ENCODE data around the gene LRRC27.
"Not testable (repeated sequence)": the region's sequence is repeated elsewhere in the genome, so short reads cannot be mapped to it uniquely, and the experiment has no call there.

The LRRC27 gene

DNA sequence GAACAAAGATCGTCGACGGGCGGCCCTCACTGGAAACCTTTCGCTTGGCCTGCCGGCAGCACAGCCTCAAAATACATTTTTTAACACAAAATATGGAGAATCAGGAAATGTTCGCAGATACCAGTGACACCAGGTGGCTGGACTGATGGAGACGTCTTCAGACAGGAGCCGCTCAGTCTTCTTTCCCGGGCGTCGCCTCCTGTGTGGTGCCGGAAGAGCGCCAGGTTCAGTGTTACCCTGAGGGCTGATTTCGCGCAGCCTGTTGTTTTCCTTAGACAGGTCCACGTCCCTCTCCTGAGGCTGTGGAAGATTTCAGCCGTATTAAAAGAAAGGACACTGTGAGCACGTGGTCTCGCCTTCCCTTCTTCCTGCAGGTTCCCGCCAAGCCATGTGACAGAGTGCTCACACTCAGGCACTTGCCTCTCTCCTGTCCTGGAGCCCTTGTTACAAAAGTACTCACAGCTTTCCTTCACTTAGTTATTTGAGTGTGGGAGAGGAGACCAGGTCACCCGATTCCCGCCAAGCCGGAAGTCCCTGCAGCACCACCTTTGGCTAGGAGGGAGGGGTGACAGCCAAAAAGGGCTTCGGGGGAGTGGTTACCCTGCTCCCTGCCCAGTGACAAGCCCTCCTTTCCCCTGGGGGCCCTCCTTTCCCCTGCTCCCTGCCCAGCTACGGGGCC lies 43.3 kb downstream of the LRRC27 start:
- no peak for ATAC-seq

DNA sequence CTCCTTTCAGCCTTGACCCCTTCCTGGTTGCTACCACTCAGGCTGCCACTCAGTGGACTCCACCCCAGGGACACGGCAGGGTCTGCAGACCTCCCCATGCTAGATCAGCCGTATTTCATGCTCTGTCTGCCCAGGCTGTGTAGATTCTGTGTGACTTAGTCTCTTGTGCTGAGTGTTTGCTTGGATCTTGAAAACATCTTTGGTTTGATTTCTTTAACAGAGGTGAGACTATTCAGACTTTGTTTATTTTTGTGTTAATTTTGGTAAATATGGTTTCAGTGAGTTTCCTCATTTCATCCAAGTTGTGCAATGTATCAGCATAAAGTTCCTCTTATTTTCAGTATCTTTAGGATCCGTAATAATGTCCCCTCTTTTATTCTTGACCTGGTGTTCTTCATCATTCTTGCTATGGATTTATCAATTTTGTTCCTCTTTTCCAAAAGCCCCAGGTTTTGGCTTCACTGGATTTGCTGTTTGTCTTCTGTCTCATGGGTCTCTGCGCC lies 43.9 kb downstream of the LRRC27 start:
- no peak for ATAC-seq

DNA sequence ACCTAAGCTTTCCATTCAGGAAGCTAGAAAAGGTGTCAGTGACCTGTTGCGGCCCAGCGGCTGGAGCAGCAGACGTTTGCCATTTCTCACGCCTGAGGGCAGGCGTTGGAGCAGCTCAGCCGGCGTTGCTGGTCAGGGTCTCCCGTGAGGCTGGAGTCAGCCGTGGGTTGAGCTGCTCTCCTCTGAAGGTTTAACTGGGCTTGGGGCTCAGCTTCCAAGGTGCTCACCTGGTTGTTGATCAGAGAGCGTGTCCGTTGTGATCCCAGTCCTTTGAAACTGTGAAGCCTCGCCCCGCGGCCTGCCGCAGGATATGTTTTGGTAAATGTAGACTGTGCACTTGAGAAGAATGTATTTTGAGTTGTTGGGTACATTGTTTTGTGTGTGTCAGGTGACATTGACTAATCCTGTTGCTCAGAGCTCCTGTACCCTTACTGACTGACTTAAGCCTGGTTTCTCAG lies 44.4 kb downstream of the LRRC27 start:
- ATAC-seq = no peak

DNA sequence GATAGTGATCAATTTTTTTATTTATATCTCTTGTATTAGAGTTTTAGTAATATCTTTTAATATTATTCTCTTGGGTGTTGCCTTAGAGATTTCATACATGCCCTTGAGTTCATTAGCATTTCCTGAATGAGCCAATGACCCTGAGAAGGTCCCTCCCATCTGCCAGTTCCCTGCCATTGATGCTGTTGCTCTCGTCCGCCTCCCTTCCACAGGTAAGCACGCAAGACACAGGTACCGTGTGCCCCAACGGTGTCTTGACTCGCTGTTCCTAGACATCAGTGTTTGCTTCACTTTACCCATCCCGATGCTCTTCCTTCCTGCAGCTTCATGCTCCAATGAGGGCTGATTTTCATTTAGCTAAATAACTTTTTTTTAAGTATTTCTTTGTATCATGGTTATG lies 45.3 kb downstream of the LRRC27 start:
- ATAC-seq = no peak

DNA sequence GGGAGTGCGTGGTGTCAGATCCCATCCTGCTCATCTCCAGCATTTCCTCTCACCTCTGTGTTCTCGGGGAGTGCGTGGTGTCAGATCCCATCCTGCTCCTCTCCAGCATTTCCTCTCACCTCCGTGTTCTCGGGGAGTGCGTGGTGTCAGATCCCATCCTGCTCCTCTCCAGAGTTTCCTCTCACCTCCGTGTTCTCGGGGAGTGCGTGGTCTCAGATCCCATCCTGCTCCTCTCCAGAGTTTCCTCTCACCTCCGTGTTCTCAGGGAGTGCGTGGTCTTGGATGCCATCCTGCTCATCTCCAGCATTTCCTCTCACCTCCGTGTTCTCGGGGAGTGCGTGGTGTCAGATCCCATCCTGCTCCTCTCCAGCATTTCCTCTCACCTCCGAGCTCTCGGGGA lies 47.0 kb downstream of the LRRC27 start:
- not testable (repeated sequence) for ATAC-seq

DNA sequence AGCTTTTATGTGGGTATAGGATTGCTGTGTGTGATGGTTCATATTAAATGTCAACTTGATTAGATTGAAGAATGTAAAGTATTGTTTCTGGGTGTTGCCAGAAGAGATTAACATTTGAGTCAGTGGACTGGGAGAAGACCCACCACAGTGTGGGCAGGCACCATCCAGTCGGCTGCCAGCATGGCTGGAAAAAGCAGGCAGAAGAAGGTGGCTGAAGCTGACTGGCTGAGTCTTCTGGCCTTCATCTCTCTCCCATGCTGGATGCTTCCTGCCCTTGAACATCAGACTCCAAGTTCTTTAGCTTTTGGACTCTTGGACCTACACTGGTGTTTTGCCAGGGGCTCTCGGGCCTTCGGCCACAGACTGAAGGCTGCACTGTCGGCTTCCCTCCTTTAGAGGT lies 49.0 kb downstream of the LRRC27 start:
- ATAC-seq = not testable (repeated sequence)

DNA sequence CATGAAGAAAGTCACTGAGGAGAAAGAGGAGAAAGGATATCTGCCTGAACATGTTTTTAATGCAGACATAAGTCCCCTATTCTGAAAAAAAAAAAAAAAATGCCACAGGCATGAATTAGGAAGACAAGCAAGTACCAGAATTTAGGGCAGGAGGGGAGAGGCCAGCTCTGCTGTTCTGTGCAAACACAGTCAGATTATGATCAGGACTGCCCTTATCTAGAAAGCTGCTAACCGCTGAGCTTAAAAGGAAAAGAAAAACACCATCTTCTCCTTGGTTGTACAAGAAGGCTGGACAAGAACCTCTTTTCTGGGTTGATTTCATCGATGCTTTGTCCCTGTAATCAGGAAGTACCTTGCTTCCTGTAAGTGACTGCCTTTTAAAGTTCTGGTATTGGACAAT lies 49.7 kb downstream of the LRRC27 start:
- ATAC-seq = no peak

DNA sequence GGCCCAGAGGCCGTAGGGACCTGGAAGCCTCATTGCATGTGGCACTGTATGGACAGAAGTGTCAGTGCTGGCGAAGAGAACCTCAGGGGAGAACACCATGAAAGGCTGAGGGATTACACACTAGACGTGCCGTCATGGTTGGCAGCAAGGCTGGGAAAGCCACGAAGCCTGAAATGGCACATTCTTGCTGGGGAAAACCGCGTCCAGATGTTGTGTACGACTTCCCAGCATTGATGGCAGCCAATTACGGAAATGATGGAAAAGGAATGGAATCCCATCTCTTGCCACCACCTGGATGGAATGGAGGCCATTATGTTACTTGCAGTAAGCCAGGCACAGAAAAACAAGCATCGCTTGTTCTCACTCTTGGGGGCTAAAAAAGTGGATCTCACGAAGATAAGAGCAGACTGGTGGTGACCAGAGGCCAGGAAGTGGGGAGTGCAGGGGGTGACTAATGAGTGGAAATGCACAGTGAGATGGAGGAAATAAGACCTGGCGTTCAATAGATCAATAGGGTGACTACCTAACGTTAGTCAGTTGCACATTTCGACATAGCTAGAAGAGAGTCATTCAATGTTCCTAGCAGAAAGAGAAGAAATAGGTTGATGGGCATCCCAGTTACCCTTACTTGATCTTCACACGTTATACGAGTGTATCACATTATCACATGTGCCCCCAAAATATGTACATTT lies 50.4 kb downstream of the LRRC27 start:
- peak; percentile 7 to 41 for ATAC-seq

DNA sequence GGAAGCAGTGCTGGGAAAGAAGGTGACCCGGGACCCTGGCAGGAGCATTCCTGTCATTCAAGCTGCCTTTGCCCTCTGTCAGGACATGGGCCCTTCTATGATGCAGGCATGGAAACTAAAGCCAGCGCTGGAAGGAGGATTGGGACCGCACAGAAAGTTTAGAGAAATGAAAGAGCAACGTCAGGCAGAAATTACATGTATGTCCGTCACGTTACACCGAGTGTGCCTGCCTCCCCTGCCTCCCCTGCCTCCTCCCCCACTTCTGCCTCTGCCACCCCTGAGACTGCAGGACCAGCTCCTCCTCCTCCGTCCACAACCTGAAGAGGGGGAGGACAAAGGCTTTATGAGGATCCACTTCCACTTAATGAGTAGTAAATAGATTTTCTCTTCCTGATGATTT lies 51.1 kb downstream of the LRRC27 start:
- no peak for ATAC-seq

DNA sequence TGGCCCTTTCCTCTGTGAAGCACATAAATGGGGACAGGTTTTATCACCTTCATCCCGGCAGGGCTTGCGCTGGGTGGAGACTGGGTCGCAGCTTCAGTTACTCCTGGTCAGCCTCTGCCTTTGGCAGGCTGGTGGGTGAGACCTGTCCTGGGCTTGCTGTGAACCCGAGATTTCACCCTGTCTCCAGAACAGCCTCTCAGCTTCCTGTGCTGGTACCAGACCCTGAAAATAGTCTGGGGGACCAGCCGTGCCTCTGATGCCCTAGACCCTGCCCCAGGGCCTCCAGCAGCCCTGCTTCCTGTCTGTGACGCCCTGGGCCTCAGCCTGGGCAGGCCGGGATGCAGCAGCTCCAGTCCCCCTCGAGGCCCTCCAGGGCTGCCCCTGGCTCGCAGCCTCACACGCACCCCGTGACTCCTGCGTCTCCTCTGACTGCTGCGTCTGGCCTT lies 51.8 kb downstream of the LRRC27 start:
- ATAC-seq = no peak

DNA sequence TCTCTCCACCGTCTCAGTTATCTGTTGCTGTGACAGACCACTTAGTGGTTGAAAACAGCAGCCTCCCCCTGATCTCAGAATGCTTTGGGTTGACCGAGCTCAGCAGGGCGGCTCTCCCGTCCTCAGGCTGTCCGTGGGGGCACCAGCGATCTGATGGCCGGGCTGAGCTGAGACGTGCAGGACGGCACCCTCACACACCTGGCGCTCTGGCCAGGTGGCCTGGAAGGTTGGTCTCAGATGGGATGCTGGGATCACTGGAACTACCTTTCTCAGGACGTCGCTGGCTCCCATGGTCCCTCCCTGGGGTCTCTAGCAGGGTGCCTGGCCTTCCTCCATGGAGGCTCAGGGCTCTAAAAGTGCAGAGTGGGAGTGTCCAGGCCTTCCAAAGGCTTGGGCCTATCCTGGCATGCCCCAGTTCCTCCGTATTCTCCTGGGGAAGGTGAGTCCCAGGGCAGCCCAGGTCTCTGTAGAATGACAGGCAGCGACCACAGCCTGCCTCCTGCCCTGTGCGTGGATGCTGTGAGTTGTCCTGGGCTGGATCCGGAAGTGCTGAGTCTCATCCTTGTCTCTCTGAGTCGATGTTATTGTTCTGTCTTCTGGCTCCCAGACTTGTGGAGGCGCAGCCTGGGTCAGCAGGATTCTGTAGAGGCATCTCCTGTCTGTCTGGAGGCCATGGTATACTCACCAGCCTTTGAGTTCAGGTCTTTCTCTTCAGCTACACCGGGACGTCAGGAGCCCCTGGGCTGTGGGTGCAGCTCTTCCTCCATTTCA lies 52.8 kb downstream of the LRRC27 start:
- no peak for ATAC-seq

DNA sequence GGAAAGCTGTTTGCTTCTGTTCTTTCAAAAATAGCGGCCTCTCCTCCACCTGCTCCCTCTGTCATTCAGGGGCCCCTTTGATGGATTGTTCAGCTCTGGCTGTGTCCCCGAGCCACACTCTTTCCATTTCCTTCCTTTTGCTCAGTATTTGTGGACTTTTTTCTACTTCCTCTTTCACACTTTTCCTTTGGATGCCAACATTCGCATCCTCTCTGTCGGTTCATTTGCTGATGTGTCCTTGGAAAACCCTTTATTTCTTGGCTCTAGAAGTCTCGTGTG lies 53.3 kb downstream of the LRRC27 start:
- ATAC-seq = no peak

DNA sequence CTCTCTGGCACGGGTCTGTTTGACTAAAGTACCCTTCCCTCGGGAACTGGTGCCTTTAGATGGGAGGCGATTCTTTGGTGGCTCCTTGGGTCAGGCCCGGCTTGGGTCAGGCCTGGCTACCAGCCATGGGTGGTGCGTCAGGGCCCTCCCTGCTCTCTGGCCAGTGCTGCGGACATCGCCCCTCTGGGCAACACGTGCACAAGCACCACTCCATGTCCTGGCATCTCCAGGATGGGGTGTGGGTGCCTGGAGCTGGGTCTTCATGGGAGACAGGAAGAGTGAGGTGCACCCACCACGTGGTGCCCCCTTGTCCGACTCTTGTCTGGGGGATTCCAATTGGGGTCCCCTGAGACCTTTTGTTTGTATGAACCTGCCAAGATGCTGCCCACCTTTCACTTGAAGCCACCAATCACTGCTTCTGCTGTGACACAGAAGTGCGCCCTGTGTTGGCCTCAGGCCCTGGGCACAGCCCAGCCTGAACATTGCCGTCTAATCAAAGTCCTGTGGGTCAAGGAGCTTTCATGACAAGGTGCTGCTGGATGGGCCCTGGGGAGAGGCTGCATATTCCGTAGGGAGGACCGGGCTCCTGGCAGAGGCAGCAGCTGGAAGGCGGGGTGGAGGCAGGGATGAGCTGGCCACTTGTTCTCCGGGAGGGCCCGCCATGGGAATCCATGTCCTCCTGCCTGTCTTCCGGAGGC lies 53.9 kb downstream of the LRRC27 start:
- ATAC-seq = no peak

DNA sequence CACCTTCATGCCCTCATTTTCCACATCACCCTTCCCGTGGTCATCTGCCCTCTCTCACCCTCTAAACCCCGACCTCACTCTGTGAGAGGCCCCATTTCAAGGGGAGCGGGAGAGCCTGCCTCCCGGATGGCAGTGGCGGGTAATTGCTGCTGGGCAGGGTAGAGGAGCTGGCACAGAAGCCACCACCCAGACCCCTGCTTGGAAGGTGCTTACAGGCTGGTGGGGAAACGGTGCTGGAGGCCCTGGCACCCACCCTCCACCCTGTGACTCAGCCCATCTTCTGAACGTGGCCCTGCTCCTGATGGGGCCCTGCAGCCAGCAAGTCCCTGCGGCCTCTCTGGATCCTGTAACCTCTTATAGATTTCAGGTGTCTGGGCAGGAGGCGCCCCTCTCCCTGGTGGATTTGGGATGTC lies 54.4 kb downstream of the LRRC27 start:
- no peak for ATAC-seq

DNA sequence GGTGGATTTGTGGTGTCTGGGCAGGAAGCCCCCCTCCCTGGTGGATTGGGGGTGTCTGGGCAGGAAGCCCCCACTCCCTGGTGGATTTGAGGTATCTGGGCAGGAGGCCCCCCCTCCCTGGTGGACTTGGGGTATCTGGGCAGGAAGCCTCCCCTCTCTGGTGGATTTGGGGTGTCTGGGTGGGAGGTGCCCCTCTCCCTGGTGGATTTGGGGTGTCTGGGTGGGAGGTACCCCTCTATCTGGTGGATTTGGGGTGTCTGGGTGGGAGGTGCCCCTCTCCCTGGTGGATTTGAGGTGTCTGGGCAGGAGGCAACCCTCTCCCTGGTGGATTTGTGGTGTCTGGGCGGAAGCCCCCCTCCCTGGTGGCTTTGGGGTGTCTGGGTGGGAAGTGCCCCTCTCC lies 54.9 kb downstream of the LRRC27 start:
- not testable (repeated sequence) for ATAC-seq

DNA sequence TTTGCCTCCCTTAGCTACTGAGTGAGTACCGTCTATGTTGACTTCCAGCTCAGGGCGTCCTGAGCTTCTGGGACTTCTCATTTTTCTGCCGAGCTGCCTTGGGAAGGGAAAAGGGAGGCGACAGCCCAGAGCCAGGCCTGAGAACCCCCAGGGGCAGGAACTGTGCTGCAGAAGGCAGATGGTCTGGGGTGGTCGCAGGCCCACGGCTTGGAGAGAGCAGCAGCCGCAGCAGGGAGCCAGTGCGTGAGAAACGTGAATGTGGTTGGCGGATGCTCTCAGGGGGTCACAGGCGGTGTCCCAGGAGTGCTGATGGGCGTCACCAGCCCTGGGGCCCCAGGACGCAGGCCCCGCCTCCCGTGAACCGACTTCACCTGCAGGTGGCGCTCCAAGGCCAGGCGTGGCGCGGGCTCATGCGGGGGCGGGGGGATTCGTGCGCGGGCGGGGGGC lies 55.8 kb downstream of the LRRC27 start:
- peak; percentile 63 to 74 for ATAC-seq

DNA sequence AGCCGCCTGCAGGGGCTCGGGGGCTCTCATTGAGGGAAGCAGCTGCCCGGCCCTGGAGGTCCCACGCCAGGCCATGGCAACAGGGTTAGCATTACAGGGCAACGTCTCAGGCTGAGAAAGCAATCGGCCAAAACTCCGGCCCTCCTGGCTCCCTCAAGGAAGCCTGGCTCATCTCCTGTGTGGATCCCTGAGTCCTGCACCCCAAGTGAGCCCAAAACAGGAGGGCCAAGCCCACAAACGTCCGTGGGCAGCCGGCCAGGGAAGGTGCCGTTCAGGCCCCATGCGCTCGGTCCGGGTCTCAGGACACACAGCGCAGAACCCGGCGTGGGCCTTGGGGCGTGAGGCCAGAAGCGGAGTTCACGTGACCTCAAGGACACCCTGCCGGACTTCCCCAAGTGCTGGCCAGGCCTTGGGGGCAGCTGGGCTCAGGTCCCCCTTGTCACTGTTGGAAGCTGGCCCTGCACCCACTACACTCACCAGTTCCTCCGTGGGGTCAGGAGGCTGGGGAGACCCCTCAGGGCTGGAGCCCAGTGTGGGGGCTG lies 57.0 kb downstream of the LRRC27 start:
- ATAC-seq = no peak

DNA sequence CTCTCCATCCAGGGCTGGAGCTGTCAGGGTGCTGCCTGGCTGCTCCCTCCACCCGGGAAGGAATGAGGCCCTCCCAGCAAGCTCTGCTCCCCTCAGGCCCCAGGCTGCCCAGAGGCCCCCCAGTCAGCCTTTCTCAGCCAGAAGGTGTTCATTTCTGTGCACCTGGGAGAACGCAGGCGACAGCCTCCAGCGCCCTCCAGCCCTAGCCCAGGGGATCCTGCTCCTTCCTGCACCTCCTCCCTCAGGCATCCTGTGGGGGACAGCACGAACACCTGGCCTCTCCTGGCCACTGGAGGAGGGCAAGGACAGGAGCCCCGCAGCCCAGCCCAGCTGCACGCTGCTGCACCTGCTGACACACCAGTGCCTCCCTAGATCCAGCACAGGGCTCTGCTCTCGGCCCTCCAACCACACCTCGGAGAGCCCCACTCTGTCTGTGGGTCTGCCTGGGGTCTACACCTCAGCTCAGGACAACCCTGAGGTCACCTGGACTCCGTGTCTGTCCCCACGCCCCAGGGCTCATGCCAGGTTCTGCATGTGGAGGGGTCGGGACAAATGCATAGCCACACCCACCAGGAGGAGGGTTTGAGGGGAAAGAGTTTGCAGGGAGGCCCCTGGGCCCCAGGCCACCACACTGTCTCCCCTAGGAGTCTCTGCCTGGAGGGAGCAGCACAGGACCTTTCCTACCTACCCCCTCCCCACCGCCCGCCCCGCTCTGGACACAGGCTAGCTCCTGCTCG lies 57.6 kb downstream of the LRRC27 start:
- peak in 1 of 2 donors; percentile 5 for ATAC-seq

DNA sequence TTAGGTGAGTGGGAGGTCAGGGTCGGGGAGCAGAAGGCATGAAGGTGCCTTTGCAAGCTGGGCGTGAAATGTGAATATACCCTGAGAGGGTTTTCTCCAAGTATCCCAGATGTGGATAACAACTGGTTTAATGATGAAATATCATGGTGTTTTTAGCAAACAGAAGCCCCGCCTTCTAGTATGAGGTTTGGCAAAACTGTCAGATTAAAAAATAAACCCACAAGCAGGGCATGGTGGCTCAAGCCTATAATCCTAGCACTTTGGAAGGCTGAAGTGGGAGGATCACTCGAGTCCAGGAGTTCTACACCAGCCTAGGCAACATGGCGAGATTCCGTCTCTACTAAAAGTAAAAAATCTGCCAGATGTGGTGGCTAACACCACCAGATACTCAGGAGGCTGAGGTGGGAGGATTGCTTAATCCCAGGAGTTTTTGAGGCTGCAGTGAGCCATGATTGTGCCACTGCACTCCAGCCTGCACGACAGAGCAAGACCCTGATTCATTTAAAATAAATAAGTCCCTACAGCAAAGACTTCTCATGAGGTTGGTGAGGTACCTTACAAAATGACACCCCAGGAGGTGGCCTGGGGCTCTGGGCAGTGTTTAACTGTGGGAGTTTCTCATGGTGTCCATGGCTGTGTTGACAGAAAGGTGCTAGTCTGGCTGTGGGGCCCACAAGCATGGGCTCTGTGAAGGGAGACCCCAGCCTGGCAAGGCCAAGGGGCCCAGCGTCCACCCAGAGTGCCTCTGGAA lies 58.4 kb downstream of the LRRC27 start:
- ATAC-seq = no peak

DNA sequence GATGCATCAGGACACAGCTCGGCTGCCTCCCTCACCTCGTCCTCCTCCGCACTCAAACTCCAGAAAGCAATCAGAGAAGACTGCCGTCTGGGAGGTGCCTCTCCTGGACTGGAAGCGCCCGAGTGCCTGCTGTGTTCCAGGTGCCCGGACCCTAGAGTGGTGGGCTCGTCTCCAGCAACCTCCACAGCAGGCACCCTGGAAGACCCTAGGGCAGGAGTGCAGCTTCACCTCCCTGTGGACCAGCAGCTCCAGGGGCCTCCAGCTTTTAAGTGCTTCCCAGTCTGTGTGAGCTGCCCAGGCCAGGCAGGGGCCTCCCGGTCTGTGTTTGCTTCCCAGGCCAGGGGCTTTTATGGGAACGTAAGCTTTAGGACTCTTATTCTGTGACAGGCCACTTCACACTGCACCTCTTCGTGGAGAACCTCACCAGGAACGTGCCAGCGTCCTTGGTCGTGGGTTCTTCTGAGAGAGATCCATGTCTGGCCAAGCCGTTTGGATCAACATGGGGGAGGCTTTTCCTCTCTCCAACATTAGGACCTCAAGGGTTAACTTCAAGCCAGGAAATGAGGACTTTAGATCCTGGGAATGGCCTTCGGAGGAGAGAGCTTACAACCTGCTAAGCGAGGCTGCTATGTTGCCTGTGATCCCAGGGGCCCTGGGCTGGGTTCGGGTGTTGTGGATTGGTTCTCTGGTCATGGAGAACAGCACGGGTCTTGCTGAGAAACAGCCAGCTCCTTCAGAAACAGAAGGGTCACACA lies 59.1 kb downstream of the LRRC27 start:
- no peak for ATAC-seq

DNA sequence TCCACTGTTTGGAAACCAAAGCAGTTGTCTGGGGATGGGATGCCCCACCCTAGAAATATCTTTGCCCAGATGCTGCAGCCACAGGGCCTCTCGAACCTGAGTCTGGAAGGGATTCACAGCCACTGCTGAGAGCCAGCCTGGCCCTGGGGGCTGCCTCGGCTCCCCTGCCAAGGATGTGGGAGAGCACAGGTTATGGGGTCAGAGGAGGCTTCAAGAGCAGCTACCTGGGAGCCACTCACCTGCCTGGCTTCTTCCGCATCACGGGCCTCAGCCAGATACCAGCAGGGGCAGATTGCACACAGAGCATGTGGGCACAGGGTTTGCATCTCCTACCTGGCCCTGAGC lies 59.7 kb downstream of the LRRC27 start:
- ATAC-seq = no peak

Data from activated CD4-positive, CD25-positive, alpha-beta regulatory T cell treated with anti-CD3 and anti-CD28 coated beads, Interleukin-2, amount 50 U/mL, for 24 hours (primary cell).